Activated CD8-positive, alpha-beta T cell treated with anti-CD3 and anti-CD28 coated beads, Interleukin-2, amount 10 ng/mL, durations not matched to agents 7 days and 5 days (primary cell): ENCODE data around the gene ZBED6. TPM values are rescaled to one million over a fixed set of nuclear protein-coding genes. Genes with fewer than 3 reads are reported as not detected.
"Not testable (repeated sequence)": the region's sequence is repeated elsewhere in the genome, so short reads cannot be mapped to it uniquely, and the experiment has no call there.

Source experiments
- ATAC-seq: fragments of 150-1000 bp; cut with Tn5 transposase; one replicate; pipeline ENCODE4 v1.10.0; 2021; ENCODE audit warnings: moderate library complexity
- CTCF ChIA-PET: fragments of 350-600 bp; sonication (Branson Sonifier 250); formaldehyde crosslinking; loops from one replicate; lab custom pipeline; 2021; ENCODE audit warnings: antibody characterized with exemption; lab: Charles Lee
- POLR2A ChIA-PET: fragments of 350-600 bp; sonication (Branson Sonifier 250); formaldehyde crosslinking; loops from one replicate; lab custom pipeline; 2021; ENCODE audit warnings: antibody characterized with exemption; lab: Charles Lee
- DNase-seq: peaks from one replicate; pipeline ENCODE4 v3.0.0-alpha.2; 2020
- H3K27ac Mint-ChIP-seq: one replicate; pipeline ENCODE4 v1.8.0; 2021; ENCODE audit warnings: mild to moderate bottlenecking, mixed read lengths
- H3K27me3 Mint-ChIP-seq: one replicate; pipeline ENCODE4 v1.8.0; 2021; ENCODE audit warnings: low read depth, mixed read lengths
- H3K36me3 Mint-ChIP-seq: one replicate; pipeline ENCODE4 v1.8.0; 2021; ENCODE audit warnings: low read depth, mixed read lengths
- H3K4me1 Mint-ChIP-seq: one replicate; pipeline ENCODE4 v1.8.0; 2021; ENCODE audit warnings: low read depth, mixed read lengths
- H3K4me3 Mint-ChIP-seq: one replicate; pipeline ENCODE4 v1.8.0; 2021; ENCODE audit warnings: mild to moderate bottlenecking, mixed read lengths
- H3K9me3 Mint-ChIP-seq: one replicate; pipeline ENCODE4 v1.8.0; 2022; ENCODE audit warnings: mixed read lengths; ENCODE audit not compliant: insufficient read depth
- total RNA-seq, 2 experiments: library from RNA; stranded (reverse); gene quantifications; one replicate each; pipeline ENCODE4 v1.2.3, GENCODE V29; 2021

ZBED6 gene
- total RNA-seq, 2 experiments from 2014 or later = 16.3 to 18.4 TPM

DNA sequence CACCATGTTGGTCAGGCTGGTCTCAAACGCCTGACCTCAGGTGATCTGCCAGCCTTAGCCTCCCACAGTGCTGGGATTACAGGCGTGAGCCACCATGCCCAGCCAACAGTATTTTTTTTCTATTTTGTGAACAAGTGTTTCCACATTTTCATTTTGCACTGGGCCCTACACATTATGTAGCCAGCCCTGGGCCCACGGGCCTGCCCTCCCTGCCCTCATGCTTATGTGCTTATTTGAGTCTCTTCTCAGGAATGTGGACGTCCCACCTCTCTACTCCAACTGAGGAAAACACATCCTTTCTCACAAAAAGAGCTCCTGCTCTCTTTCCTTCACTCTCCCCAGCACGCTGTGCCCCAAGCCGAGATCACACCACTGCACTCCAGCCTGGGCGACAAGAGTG lies 13.5 kb upstream of the ZBED6 start:
- Mint-ChIP-seq H3K4me3 (no peak overlapping the region), H3K4me1 (peaks cover 3% of the 10 kb centered on the region), H3K9me3 (no peaks in the 10 kb centered on the region), H3K27ac (no peak overlapping the region), H3K27me3 (peaks cover 10% of the 10 kb centered on the region), H3K36me3 (no peaks in the 10 kb centered on the region)
- ChIA-PET CTCF (interaction anchor here (0.6 kb wide), 1 partner anchor 277 kb away, joined by 3 read pairs; no protein-coding TSS in a partner anchor), POLR2A (interaction anchor here (0.7 kb wide), 1 partner anchor 12 kb away, joined by 3 read pairs; no protein-coding TSS in a partner anchor)
- DNase-seq (no peak), ATAC-seq (no peak)

DNA sequence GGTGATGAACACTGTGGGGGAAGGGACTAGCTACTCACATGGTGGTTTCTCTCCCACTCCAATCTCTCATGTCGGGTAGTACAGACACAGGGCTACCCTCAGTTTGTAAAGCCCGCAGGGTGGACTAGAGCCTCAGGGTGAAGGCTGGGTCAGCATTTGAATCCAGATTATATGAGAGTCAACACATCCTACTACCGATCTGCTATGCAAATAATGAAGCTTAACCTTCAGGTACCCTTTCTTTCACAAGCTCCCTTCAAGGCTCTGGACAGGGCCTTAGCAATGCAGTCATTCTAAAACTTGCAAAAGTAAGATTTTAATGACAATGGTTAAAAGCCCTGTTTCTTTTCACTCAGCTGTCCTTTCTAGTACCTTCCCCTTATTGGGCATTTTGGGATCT lies 5.5 kb upstream of the ZBED6 start:
- ChIA-PET CTCF (interaction anchor here (1.2 kb wide), 1 partner anchor 24 kb away, joined by 3 read pairs; no protein-coding TSS in a partner anchor), POLR2A (interaction anchor here (1.1 kb wide), 1 partner anchor 25 kb away, joined by 5 read pairs; the partner anchor contains the start of gene LAX1)
- DNase-seq (no peak), ATAC-seq (no peak)
- H3K27me3 Mint-ChIP-seq = peaks cover 8% of the 10 kb centered on the region
- no peaks in the 10 kb centered on the region for H3K9me3 Mint-ChIP-seq
- H3K4me3 Mint-ChIP-seq = no peak overlapping the region
- no peaks in the 10 kb centered on the region for H3K36me3 Mint-ChIP-seq
- peaks cover 4% of the 10 kb centered on the region for H3K4me1 Mint-ChIP-seq
- H3K27ac Mint-ChIP-seq = no peak overlapping the region

DNA sequence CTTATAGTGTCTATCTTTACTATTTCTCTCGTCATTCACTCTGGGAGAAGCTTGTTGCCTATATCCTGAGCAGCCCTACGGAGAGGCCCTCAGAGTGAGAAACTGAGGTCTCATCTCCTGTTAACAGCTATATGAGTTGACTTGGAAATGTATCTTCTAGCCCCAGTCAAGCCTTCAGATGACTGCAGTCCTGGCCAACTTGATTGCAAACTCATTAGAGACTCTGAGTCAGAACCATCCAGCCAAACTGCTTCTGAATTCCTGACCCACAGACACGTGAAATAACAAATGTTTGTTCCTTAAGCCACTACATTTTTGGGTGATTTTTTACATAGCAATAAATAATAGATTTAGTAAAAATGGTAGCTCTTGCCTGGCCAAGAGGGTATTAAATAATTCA lies 3.9 kb upstream of the ZBED6 start:
- Mint-ChIP-seq H3K4me3 (no peak overlapping the region), H3K27me3 (no peaks in the 10 kb centered on the region), H3K9me3 (no peaks in the 10 kb centered on the region), H3K36me3 (peaks cover 8% of the 10 kb centered on the region), H3K4me1 (peaks cover 8% of the 10 kb centered on the region), H3K27ac (no peak overlapping the region)
- POLR2A ChIA-PET = interaction anchor here (0.5 to 1.4 kb wide), 3 partner anchors 8 to 43 kb away, joined by 3 to 7 read pairs (median 4); partner anchors contain the start of gene LAX1
- CTCF ChIA-PET = interaction anchor here (0.9 to 1.4 kb wide), 2 partner anchors 14 to 90 kb away, joined by 3 read pairs; no protein-coding TSS in a partner anchor
- DNase-seq (no peak), ATAC-seq (no peak)

DNA sequence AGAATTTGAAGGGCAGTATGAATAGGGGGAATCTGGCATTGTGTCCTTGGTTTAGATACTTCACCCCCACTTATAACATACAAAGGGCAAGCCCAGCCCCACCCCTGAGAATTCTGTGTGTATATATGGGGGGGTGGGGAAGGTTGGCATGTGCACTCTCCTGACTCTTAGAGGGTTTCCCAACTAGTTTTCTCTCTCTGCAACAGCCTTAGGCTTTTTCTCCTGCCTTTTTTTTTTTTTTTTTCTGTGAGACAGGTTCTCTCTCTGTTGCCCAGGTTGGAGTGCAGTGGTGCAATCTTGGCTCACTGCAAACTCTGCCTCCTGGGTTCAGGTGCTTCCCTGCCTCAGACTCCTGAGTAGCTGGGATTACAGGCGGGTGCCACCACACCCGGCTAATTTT lies 2.9 kb upstream of the ZBED6 start:
- Mint-ChIP-seq H3K27me3 (no peaks in the 10 kb centered on the region), H3K4me1 (peaks cover 17% of the 10 kb centered on the region), H3K36me3 (peaks cover 16% of the 10 kb centered on the region), H3K4me3 (no peak overlapping the region), H3K9me3 (peaks cover 2% of the 10 kb centered on the region), H3K27ac (no peak overlapping the region)
- ATAC-seq = no peak
- ChIA-PET POLR2A (no interaction called here), CTCF (no interaction called here)
- DNase-seq = no peak

DNA sequence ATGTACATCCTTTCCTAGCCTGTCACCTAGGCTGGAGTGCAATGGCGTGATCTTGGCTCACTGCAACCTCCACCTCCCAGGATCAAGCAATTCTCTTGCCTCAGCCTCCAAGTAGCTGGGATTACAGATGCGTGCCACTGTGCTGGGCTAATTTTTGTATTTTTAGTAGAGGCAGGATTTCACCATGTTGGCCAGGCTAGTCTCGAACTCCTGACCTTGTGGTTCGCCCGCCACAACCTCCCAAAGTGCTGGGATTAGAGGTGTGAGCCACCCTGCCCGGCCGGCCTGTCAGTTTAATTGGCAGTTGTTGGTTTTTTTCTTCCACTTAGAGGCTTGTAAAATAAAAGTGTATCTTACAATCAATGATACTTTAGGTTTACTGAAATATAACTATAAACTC lies 1.9 kb upstream of the ZBED6 start:
- H3K9me3 Mint-ChIP-seq, H3K27me3 Mint-ChIP-seq, DNase-seq, H3K4me3 Mint-ChIP-seq, ATAC-seq, H3K27ac Mint-ChIP-seq: not testable (repeated sequence)
- peaks cover 26% of the 10 kb centered on the region for H3K4me1 Mint-ChIP-seq
- peaks cover 27% of the 10 kb centered on the region for H3K36me3 Mint-ChIP-seq
- ChIA-PET CTCF (interaction anchor here (0.6 to 1.2 kb wide), 2 partner anchors 29 to 451 kb away, joined by 3 to 6 read pairs; partner anchors contain the start of gene LAX1), POLR2A (interaction anchor here (1.5 to 1.7 kb wide), 2 partner anchors 17 to 28 kb away, joined by 3 to 16 read pairs; partner anchors contain the start of gene LAX1)

DNA sequence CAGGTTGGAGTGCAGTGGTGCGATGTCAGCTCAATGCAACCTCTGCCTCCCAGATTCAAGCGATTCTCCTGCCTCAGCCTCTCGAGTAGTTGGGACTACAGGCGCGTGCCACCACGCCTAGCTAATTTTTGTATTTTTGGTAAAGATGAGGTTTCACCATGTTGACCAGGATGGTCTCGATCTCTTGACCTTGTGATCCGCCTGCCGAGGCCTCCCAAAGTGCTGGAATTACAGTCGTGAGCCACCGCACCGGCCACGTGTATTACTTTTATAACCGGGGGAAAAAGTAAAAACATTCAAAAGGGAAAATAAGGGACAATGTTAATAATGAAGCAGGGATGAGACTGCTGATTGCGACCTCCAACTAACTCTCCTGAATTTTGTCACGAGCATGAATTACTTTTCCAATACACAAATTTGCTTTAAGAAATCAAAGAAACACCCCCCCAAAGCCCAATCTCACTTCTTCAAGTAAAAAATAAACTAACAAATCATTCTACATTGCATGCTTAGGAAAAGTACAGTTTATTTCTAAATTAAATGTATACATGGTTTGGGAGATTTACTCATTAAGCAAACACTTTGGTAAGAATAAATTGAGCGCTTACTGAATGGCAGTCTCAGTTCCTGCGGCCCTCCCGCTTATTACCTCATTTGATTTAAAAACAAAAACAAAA lies 521 bp upstream of the ZBED6 start:
- Mint-ChIP-seq H3K9me3 (peaks cover 4% of the 10 kb centered on the region), H3K4me3 (peak overlapping the region; percentile 100), H3K4me1 (peaks cover 39% of the 10 kb centered on the region), H3K27me3 (no peaks in the 10 kb centered on the region), H3K27ac (peak overlapping the region; percentile 98), H3K36me3 (peaks cover 41% of the 10 kb centered on the region)
- ChIA-PET POLR2A (interaction anchor here (1.7 kb wide), 1 partner anchor 30 kb away, joined by 16 read pairs; the partner anchor contains the start of gene LAX1), CTCF (interaction anchor here (1.2 kb wide), 1 partner anchor 30 kb away, joined by 6 read pairs; the partner anchor contains the start of gene LAX1)
- ATAC-seq (no peak), DNase-seq (no peak)

DNA sequence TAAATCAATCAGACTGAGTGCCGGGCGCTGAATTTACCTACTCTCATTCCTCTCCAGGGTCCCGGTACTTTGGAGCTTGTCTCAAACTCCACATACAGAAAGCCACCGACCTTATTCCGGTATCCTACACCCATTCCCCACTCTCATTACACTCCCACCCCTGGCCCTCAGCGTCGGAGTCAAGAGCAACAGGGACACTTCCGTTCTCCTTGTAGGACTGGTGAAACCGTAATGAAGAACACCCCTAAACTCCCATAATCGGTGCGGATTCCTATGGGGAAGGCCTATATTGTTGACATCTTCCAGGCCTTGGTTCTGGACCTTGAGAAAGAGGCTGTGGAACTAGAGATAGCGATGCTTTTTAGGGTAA lies 798 bp downstream of the ZBED6 start:
- no peaks in the 10 kb centered on the region for H3K27me3 Mint-ChIP-seq
- H3K4me1 Mint-ChIP-seq = peaks cover 45% of the 10 kb centered on the region
- H3K36me3 Mint-ChIP-seq = peaks cover 46% of the 10 kb centered on the region
- H3K4me3 Mint-ChIP-seq = peak overlapping the region; percentile 100
- CTCF ChIA-PET = no interaction called here
- POLR2A ChIA-PET = interaction anchor here (2.5 kb wide), 1 partner anchor 31 kb away, joined by 19 read pairs; the partner anchor contains the start of gene LAX1
- ATAC-seq = peak; percentile 13
- peak; percentile 50 for DNase-seq
- peak overlapping the region; percentile 98 for H3K27ac Mint-ChIP-seq
- peaks cover 4% of the 10 kb centered on the region for H3K9me3 Mint-ChIP-seq

DNA sequence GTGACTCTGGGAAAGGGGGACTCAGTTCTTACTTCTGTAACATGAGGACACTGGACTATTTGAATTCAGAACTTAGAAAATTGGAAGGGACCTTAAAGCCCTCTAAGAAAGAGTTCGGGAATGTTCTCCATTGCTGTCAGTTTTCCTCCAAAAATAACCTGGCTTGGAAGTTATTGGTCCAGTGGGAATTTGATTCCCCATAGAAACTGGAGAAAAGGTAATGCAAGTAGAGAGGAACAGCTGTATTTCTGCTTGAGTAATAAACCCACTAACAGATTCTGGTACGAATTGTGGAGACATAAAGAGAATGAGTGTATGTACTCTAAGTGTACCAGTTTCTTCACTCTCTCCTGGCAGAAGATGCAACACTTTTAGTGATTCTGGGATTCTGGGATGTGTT lies 1.8 kb downstream of the ZBED6 start:
- ATAC-seq (no peak), DNase-seq (no peak)
- ChIA-PET CTCF (interaction anchor here (1.4 kb wide), 1 partner anchor 32 kb away, joined by 3 read pairs; no protein-coding TSS in a partner anchor), POLR2A (interaction anchor here (2.5 kb wide), 1 partner anchor 32 kb away, joined by 19 read pairs; the partner anchor contains the start of gene LAX1)
- Mint-ChIP-seq H3K36me3 (peaks cover 47% of the 10 kb centered on the region), H3K4me1 (peaks cover 48% of the 10 kb centered on the region), H3K27me3 (no peaks in the 10 kb centered on the region), H3K4me3 (peak overlapping the region; percentile 100), H3K9me3 (peaks cover 4% of the 10 kb centered on the region), H3K27ac (no peak overlapping the region)

DNA sequence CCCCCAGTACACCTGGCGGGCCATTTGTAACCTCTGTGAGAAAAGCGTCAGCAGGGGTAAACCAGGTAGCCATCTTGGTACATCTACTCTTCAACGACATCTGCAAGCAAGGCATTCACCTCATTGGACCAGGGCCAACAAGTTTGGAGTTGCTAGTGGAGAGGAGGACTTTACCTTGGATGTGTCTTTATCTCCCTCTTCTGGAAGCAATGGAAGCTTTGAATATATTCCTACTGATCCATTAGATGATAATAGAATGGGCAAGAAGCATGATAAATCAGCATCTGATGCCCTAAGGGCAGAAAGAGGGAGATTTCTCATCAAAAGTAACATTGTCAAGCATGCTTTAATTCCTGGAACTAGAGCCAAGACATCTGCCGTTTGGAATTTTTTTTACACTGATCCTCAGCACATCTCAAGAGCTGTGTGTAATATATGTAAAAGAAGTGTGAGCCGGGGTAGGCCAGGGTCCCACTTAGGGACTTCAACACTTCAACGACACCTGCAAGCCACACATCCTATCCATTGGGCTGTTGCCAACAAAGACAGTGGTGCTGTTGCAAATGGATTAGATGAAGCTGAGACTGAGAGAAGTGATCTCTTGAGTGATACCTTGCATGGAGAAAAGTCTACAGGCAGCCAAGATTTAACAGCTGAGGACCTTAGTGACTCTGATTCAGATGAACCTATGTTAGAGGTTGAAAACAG lies 2.7 kb downstream of the ZBED6 start:
- Mint-ChIP-seq H3K4me1 (peaks cover 51% of the 10 kb centered on the region), H3K27ac (no peak overlapping the region), H3K36me3 (peaks cover 52% of the 10 kb centered on the region), H3K27me3 (no peaks in the 10 kb centered on the region), H3K4me3 (no peak overlapping the region), H3K9me3 (peaks cover 4% of the 10 kb centered on the region)
- ChIA-PET POLR2A (interaction anchor here (1.2 to 2.5 kb wide), 2 partner anchors 12 to 33 kb away, joined by 4 to 19 read pairs; partner anchors contain the start of gene LAX1), CTCF (interaction anchor here (1.4 kb wide), 1 partner anchor 32 kb away, joined by 3 read pairs; no protein-coding TSS in a partner anchor)
- ATAC-seq (no peak), DNase-seq (no peak)

DNA sequence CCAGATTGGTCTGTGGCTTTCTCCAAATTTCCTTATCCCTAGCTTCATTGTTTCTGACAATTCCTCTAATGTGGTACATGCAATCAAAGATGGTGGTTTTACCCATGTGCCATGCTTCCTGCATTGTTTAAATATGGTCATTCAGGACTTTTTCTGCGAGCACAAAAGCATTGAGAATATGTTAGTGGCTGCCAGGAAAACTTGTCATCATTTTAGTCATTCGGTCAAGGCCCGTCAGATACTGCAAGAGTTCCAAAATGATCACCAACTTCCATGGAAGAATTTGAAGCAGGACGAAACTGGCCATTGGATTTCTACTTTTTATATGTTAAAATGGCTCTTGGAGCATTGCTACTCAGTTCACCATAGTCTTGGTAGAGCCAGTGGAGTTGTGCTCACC lies 3.7 kb downstream of the ZBED6 start:
- H3K4me3 Mint-ChIP-seq = no peak overlapping the region
- ChIA-PET POLR2A (no interaction called here), CTCF (no interaction called here)
- ATAC-seq = no peak
- peaks cover 4% of the 10 kb centered on the region for H3K9me3 Mint-ChIP-seq
- DNase-seq = no peak
- H3K4me1 Mint-ChIP-seq = peaks cover 57% of the 10 kb centered on the region
- peaks cover 62% of the 10 kb centered on the region for H3K36me3 Mint-ChIP-seq
- no peaks in the 10 kb centered on the region for H3K27me3 Mint-ChIP-seq
- H3K27ac Mint-ChIP-seq = no peak overlapping the region

DNA sequence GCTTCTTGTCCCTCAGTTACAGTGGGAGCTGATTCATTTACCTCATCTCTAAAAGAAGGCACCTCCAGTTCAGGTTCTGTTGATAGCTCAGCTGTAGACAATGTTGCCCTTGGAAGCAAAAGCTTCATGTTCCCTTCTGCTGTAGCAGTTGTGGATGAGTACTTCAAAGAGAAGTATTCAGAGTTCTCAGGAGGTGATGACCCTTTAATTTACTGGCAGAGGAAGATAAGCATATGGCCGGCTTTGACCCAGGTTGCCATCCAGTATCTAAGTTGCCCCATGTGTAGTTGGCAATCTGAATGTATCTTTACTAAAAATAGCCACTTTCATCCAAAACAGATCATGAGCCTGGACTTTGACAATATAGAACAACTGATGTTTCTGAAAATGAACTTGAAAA lies 4.5 kb downstream of the ZBED6 start:
- H3K9me3 Mint-ChIP-seq = peaks cover 4% of the 10 kb centered on the region
- ATAC-seq (no peak), DNase-seq (no peak)
- ChIA-PET POLR2A (interaction anchor here (0.6 kb wide), 1 partner anchor 9 kb away, joined by 4 read pairs; no protein-coding TSS in a partner anchor), CTCF (interaction anchor here (0.7 to 1.2 kb wide), 2 partner anchors 16 to 533 kb away, joined by 3 read pairs; no protein-coding TSS in a partner anchor)
- peaks cover 66% of the 10 kb centered on the region for H3K36me3 Mint-ChIP-seq
- H3K27me3 Mint-ChIP-seq = no peaks in the 10 kb centered on the region
- H3K4me1 Mint-ChIP-seq = peaks cover 55% of the 10 kb centered on the region
- no peak overlapping the region for H3K4me3 Mint-ChIP-seq
- H3K27ac Mint-ChIP-seq = no peak overlapping the region
